NCI-H446 treated with DMSO at 0.1 percent for 48 hours (cell line): ENCODE measurements around the gene ZNF580.

ENCODE experiments used
- DNase-seq: peaks from one replicate; lab custom pipeline; 2025; lab: John Stamatoyannopoulos, UW

ZNF580 gene

GRCh38 chr19:55624109-55625003, 16.4 kb upstream of the ZNF580 start, which contains the start of gene ZNF784:
TSS of gene ZNF784 (minus strand) at chr19:55624566. CDS start at chr19:55624561, 5 bp downstream.
- DNase-seq: peak; percentile 84

- DNase-seq: no peak
Observed at GRCh38 chr19:55625004-55625326, 15.8 kb upstream of the ZNF580 start.

- DNase-seq: no peak
Observed at GRCh38 chr19:55626350-55626749, 14.5 kb upstream of the ZNF580 start.

DNA sequence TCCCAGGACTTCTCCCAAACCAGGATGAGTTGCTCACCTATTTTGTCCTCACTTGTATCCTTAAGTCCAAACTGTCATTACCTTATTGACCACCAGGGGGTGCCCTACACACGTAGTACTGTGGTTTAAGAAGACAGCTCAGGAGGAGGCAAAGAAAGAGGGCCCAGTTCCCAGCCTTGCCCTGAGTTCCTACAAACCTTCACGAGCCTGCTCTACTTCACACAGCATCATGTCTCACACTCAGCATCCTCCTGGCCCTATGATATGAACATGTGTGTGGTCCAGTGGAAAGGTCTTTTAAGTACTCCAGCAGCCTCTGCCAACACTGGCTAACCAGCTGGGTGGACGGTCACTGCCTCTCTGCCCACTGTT, 8.4 kb upstream of the ZNF580 start:
- DNase-seq: peak; percentile 83

DNA sequence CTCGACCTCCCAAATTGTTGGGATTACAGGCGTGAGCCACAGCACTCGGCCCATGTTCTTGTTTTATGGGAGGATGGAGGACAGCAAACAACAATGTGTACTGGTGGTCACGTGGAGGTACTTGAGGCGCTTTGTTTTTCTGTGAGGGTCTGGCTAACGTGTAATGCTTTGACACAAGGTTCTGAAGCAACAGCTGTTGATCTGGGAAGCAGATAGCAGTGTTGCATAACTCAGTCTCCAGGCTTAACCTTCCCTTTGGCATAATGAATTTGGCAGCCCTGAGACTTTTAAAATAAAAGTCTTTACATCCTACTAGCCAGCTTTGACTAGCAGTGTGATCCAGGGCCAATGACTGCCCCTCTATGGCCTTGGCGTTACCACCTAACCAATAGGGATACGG, 6.9 kb upstream of the ZNF580 start:
- no peak for DNase-seq

DNA sequence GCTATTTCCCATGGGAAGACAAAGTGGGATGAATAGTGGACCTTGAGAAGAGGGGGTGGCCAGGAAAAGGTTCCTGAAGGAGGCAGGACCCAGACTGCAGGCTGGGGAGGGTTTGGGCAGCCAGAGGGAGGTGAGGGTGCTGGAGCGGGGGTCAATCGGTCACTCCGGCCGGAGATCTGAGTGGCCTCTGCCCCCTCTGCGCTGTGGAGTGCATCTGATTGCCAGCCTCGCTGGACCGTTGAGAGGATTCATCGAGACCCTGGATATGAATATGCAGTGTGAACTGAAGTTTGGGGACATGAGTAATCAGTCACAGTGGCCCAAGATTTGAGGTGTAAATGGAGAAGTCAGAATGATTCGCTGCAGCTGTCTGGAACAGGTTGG, 5.5 kb upstream of the ZNF580 start:
- DNase-seq: no peak

- no peak for DNase-seq
Observed at GRCh38 chr19:55635856-55636440, 4.9 kb upstream of the ZNF580 start.

DNA sequence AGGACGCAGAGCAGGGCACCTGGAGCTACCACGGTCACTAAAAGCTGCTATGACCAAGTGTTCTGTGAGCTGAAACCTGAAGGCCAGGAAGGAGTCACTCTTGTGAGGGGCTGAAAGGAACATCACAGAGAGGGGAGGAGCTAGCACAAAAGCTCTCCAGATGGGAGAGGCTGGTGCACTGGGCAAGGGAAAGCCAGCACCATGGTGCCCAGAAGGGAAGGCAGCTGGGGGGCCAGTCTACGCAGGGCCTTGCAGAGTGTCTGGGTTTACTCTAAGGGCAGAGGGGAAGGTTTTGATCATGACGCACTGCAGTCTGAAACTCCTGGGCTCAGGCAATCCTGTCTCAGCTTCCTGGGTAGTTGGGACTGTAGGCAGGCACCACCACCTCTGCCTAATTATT, 4.1 kb upstream of the ZNF580 start:
- no peak for DNase-seq

- no peak for DNase-seq
Observed at GRCh38 chr19:55637534-55637933, 3.3 kb upstream of the ZNF580 start.

GRCh38 chr19:55638864-55639359, 1.9 kb upstream of the ZNF580 start:
- DNase-seq: no peak

DNA sequence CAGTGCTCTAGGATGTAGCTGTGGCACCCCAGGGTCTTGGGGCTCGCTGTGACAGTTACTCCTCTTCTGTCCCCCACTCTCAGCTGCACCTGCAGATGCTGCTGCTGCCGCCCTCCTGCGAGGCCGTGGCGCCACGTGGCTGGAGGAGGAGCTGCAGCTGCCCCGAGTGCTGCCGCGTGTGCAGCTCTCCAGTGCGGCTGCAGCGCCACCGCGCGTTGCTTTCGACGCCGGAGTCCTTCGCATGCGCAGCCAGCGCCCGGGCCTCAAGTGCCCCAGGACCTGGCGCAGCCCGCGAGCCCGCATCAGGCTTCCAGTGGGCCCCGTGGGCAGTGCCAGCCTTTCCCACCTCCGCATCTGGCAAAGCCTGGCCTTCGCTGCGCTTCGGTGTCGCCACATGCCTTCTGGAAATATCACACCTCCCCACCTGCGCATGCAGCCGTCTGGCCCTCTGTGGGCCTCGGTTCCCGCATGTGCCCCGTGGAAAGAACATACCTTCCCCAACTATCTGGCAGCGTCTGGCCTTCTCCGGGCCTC, 692 bp upstream of the ZNF580 start:
- DNase-seq: peak; percentile 53

- no peak for DNase-seq
Observed at GRCh38 chr19:55641426-55642152, 787 bp downstream of the ZNF580 start.

- no peak for DNase-seq
Observed at GRCh38 chr19:55642153-55643002, 1.6 kb downstream of the ZNF580 start.

DNA sequence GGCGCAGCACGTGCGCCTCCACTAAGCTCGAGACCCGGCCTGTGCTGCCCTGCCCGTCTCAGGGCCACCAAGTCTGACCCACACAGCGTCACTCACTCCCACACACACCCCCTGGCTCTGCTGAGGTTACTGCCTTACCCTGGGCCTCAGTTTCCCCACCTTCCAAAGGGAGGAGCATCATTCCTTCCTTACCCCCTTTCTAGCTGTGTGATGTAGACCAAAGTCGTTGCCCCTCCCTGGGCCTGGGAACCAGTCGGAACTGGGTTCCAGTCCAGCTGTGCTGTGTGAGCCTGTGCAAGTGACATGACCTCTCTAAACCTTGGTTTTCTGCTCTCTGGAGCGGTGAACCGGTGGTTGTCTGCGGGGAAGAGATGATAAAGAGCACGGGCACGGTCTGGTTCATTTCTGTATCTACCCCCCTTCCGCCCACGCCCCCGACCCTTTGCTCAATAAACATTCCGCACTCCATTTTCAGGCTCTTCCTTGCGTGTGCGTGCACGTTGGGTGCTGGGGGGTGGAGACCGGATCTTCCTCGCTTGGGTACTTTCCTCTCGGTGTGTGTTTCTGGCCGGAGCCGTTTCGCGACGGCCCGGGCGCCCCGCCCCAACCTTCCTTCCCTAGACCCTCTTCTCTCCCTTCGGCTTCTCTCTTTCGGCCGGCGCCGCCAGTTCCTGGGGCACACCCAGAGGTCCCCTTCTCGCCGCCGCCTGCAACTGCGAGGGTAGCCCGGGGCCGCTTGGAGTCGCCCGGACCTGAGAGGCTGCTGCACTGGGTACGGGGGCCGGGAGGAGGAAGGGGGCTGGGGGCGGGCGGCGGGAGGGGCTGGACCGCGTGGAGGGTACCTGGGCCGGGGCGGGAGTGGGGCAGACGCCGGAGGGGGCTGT, 2.4 kb downstream of the ZNF580 start, which contains the start of gene ZNF581:
TSS of gene ZNF581 (plus strand) at position 647 of the 884 bp plus-strand sequence. CDS start 923 bp downstream, outside the sequence.
- peak; percentile 28 for DNase-seq

DNA sequence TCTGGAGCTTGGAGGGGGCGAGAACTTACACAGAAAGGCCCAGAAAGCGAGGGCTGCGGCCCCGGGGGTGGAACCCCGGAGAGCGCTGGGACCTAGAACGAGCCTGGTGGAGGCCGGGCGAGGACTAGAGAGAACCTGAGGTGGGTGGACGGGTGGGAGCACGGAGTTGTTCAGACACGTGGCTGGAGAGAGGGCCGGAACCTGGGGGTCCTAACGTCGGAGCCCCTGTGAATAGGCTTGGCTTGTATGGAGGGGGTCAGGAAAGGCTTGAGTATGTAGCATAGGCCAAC, 3.0 kb downstream of the ZNF580 start:
- no peak for DNase-seq

GRCh38 chr19:55644191-55644833, 3.5 kb downstream of the ZNF580 start:
- DNase-seq: no peak

DNA sequence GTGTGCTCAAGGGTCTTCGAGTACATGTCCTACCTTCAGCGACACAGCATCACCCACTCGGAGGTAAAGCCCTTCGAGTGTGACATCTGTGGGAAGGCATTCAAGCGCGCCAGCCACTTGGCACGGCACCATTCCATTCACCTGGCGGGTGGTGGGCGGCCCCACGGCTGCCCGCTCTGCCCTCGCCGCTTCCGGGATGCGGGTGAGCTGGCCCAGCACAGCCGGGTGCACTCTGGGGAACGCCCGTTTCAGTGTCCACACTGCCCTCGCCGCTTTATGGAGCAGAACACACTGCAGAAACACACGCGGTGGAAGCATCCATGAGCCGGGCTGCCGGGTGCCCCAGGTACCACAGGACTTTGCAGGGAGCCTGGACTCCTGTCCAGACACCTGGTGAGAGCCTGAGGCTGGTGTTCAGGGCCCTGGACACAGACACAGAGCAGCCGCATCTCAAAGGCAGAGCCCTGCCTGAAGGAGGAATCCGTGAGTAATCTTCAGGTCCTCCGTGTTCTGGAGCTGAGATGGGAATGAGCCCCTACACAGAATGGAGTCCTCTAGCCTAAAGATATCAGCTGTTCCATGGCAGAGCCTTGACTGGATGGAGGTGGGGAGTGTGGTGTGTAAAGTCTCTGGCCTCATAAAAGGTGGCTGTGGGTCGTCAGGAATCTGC, 4.2 kb downstream of the ZNF580 start:
- no peak for DNase-seq

- DNase-seq: no peak
Observed at GRCh38 chr19:55645512-55645881, 4.7 kb downstream of the ZNF580 start.

DNA sequence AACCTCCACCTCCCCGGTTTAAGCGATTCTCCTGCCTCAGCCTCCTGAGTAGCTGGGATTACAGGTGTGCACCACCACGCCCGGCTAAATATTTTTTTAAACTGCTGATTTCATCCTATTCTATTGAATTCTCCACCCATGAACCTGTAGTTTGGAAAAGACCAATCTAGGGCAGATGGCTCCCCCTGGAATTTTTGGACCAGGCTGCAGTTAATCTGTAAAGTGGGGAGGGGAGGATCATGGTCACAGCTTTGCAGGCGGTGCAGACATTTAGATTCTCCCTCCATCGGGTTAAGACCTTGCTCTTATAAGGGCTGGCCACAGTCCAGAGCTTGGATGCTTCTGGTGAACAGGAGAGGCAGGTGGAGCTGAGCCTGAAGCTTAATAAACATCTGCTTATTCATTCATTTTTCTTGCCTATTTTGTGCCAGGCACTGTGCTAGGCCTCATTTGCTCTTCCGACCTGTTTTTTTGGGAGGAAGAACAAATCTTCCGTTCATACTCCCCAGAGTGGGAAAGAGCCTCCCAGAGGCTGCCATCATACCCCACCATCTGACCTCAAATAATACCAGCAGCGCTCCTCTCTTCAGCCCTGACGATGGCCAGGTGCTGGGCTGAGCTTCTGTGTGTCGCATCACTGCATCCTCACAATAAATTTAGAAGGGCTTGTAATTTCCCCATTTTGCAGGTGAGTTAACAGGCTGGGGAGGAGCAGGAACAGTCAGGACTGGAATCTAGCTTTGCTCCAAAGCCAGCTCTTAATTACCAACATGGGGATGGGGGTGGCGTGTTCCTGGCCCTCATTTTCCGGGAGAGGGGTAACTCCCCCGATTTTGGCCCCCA, 6.3 kb downstream of the ZNF580 start:
- no peak for DNase-seq
